ENCODE data around the gene USP11. TPM values are rescaled to one million over a fixed set of nuclear protein-coding genes. Genes with fewer than 3 reads are reported as not detected.

Gene USP11
- total RNA-seq, 4 donors from 2014 or later, result 19.8 to 66.8 (median 27.3) TPM

DNA sequence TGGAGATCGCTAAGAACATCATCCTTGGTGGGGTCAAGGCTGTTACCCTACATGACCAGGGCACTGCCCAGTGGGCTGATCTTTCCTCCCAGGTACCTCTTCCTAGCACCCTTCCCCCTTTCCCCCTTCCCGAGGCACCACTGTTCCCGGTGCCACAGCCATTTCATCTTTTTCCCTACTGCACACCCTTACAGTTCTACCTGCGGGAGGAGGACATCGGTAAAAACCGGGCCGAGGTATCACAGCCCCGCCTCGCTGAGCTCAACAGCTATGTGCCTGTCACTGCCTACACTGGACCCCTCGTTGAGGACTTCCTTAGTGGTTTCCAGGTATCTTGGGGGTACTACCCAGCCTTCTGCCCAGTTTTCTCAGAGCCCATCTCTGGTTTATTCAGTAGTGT lies 33.5 kb upstream of the USP11 start:
- Histone ChIP-seq H3K4me1 (peaks cover 0 to 40% (median 3%) of the 10 kb centered on the region in 4 donors), H3K36me3 (peaks cover 0 to 41% (median 0%) of the 10 kb centered on the region in 3 donors), H3K4me3 (no peak overlapping the region), H3K9me3 (no peaks in the 10 kb centered on the region), H3K27me3 (no peaks in the 10 kb centered on the region), H3K27ac (no peak overlapping the region)
- DNase-seq, result no peak
- no peak for TF ChIP-seq POLR2A (IDR thresholded peaks at IDR 0.05)
- TF ChIP-seq, protein P1, sequence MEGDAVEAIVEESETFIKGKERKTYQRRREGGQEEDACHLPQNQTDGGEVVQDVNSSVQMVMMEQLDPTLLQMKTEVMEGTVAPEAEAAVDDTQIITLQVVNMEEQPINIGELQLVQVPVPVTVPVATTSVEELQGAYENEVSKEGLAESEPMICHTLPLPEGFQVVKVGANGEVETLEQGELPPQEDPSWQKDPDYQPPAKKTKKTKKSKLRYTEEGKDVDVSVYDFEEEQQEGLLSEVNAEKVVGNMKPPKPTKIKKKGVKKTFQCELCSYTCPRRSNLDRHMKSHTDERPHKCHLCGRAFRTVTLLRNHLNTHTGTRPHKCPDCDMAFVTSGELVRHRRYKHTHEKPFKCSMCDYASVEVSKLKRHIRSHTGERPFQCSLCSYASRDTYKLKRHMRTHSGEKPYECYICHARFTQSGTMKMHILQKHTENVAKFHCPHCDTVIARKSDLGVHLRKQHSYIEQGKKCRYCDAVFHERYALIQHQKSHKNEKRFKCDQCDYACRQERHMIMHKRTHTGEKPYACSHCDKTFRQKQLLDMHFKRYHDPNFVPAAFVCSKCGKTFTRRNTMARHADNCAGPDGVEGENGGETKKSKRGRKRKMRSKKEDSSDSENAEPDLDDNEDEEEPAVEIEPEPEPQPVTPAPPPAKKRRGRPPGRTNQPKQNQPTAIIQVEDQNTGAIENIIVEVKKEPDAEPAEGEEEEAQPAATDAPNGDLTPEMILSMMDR (IDR thresholded peaks at IDR 0.05), result no peak

DNA sequence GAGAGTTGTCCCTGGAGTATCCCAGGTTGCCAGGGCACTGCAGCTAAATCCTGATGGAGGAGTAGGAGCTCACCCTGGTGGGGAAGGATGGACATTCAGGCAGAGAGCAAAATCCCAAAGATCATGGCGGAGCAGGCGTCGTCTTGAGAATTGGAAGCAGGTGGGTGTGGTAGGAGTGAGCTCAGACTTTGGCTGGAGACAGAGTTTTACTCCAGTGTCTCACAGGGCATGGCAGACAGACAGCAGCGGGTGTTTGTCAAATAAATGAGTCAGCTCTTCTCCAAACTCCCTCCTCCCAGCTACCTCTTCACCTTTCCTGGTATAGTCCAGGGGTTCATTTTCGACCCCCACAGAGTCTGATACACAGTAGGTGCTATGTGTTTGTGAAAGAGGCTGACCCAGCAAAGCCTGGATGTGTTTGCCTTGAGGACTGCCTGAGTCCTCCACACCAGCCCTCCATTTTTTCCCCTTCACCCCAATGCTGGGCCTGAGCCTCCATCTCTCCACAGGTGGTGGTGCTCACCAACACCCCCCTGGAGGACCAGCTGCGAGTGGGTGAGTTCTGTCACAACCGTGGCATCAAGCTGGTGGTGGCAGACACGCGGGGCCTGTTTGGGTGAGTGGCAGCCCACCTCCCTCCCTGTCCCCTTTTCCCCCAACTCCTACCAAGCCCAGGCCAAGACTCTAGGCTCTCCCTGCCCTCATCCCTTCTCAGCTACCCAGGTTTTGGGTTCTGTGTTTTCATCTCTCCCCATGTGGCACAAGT lies 32.2 kb upstream of the USP11 start:
- no peak overlapping the region for H3K4me3 ChIP-seq
- TF ChIP-seq, protein P1 (IDR thresholded peaks at IDR 0.05), result peak in 3 of 6 experiments; percentile 23 to 30 (median 29)
- no peak for TF ChIP-seq POLR2A (IDR thresholded peaks at IDR 0.05)
- peak overlapping the region in 1 of 4 donors; percentile 58 for H3K27ac ChIP-seq
- no peaks in the 10 kb centered on the region for H3K9me3 ChIP-seq
- H3K4me1 ChIP-seq, result peaks cover 0 to 29% (median under 1%) of the 10 kb centered on the region in 4 donors
- H3K36me3 ChIP-seq, result peaks cover 0 to 54% (median 0%) of the 10 kb centered on the region in 3 donors
- DNase-seq, result peak in 1 of 3 donors; percentile 63
- H3K27me3 ChIP-seq, result no peaks in the 10 kb centered on the region

DNA sequence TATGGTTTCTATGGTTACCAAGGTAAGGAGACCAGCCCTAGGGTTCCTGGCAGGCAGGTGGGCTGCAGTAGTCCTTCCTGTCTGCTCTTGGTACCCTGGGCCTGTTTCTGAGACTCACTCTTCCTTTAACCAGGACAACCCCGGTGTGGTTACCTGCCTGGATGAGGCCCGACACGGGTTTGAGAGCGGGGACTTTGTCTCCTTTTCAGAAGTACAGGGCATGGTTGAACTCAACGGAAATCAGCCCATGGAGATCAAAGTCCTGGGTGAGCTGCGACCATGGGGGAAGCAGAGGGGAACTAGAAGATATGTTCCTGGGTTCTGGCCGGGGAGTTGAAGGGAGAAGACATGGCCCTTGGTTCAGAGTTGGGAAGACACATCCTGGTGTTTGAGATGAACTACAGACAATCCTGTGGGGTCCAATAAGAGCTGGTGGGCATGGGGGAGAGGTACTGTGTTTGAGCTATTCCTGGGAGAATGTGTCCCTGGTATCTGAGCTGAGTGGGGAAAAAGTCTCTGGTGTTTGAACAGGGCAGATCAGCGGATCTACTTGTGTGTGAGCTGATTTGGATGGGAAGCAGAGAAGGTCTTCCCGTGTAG lies 31.4 kb upstream of the USP11 start:
- H3K4me1 ChIP-seq, result peaks cover 0 to 20% (median 0%) of the 10 kb centered on the region in 4 donors
- H3K36me3 ChIP-seq, result peaks cover 0 to 62% (median 0%) of the 10 kb centered on the region in 3 donors
- no peak overlapping the region for H3K27ac ChIP-seq
- TF ChIP-seq, protein P1 (IDR thresholded peaks at IDR 0.05), result no peak
- TF ChIP-seq POLR2A (IDR thresholded peaks at IDR 0.05), result no peak
- H3K27me3 ChIP-seq, result no peaks in the 10 kb centered on the region
- H3K4me3 ChIP-seq, result no peak overlapping the region
- DNase-seq, result no peak
- H3K9me3 ChIP-seq, result no peaks in the 10 kb centered on the region

DNA sequence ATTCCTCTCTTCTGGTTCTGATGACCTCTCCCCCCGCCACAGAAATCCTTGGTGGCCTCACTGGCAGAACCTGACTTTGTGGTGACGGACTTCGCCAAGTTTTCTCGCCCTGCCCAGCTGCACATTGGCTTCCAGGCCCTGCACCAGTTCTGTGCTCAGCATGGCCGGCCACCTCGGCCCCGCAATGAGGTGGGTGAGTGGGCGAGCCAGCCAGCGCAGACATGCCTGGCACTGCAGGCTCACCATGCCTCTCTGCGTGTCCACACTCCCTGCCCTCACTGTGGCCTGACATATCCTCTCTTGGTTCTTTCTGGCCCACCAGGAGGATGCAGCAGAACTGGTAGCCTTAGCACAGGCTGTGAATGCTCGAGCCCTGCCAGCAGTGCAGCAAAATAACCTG lies 30.5 kb upstream of the USP11 start:
- H3K27me3 ChIP-seq, result no peaks in the 10 kb centered on the region
- peaks cover 0 to 11% (median 0%) of the 10 kb centered on the region in 4 donors for H3K4me1 ChIP-seq
- TF ChIP-seq, protein P1 (IDR thresholded peaks at IDR 0.05), result no peak
- TF ChIP-seq POLR2A (IDR thresholded peaks at IDR 0.05), result no peak
- DNase-seq, result no peak
- no peaks in the 10 kb centered on the region for H3K9me3 ChIP-seq
- H3K36me3 ChIP-seq, result peaks cover 0 to 70% (median 0%) of the 10 kb centered on the region in 3 donors
- no peak overlapping the region for H3K4me3 ChIP-seq
- no peak overlapping the region for H3K27ac ChIP-seq

DNA sequence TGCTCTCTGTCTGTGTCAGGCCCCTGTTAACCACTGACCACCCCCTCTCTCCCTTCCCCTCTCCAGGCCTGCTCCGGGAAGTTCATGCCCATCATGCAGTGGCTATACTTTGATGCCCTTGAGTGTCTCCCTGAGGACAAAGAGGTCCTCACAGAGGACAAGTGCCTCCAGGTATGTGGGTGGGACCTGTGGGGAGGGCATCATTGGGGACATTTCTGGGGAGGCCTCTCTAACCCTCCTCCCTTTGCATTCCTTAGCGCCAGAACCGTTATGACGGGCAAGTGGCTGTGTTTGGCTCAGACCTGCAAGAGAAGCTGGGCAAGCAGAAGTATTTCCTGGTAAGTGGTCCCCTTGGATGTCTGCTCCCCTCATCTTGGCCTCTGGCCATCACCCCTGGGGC lies 29.9 kb upstream of the USP11 start:
- no peak for DNase-seq
- no peak overlapping the region for H3K27ac ChIP-seq
- no peak for TF ChIP-seq POLR2A (IDR thresholded peaks at IDR 0.05)
- TF ChIP-seq, protein P1 (IDR thresholded peaks at IDR 0.05), result no peak
- H3K27me3 ChIP-seq, result no peaks in the 10 kb centered on the region
- H3K36me3 ChIP-seq, result peaks cover 0 to 75% (median 0%) of the 10 kb centered on the region in 3 donors
- no peaks in the 10 kb centered on the region for H3K9me3 ChIP-seq
- no peak overlapping the region for H3K4me3 ChIP-seq
- H3K4me1 ChIP-seq, result peaks cover 0 to 6% (median 0%) of the 10 kb centered on the region in 4 donors
